H9 (cell line): ENCODE data around the gene BPIFB1. TPM values are rescaled to one million over a fixed set of nuclear protein-coding genes. Genes with fewer than 3 reads are reported as not detected.

ENCODE experiments used
- DNase-seq: peaks from one replicate; pipeline ENCODE4 v3.0.0-alpha.2; 2017
- H2AFZ ChIP-seq: one replicate; pipeline ENCODE4 v1.6.1; 2013; ENCODE audit warnings: mild to moderate bottlenecking, low read length, control low read depth, moderate library complexity
- H2AK5ac ChIP-seq: 2 replicates; pipeline ENCODE4 v1.6.1; 2013; ENCODE audit warnings: low read length, control low read depth, mixed read lengths; ENCODE audit not compliant: insufficient read length
- H2BK120ac ChIP-seq: one replicate; pipeline ENCODE4 v1.6.1; 2013; ENCODE audit warnings: low read depth, mild to moderate bottlenecking, low read length, control low read depth, inconsistent platforms; ENCODE audit not compliant: poor library complexity, severe bottlenecking
- H2BK12ac ChIP-seq: 2 replicates; pipeline ENCODE4 v1.6.1; 2013; ENCODE audit warnings: low read length, control low read depth, mixed read lengths, low read depth; ENCODE audit not compliant: insufficient read length
- H2BK15ac ChIP-seq: 2 replicates; pipeline ENCODE4 v1.6.1; 2013; ENCODE audit warnings: low read depth, low read length, control low read depth
- H2BK20ac ChIP-seq: one replicate; pipeline ENCODE4 v1.6.1; 2013; ENCODE audit warnings: low read depth, mild to moderate bottlenecking, low read length, control low read depth, inconsistent platforms; ENCODE audit not compliant: poor library complexity, severe bottlenecking
- H2BK5ac ChIP-seq: 2 replicates; pipeline ENCODE4 v1.6.1; 2013; ENCODE audit warnings: low read length, control low read depth, mixed read lengths; ENCODE audit not compliant: insufficient read length
- H3K14ac ChIP-seq: 2 replicates; pipeline ENCODE4 v1.6.1; 2013; ENCODE audit warnings: low read length, control low read depth; ENCODE audit not compliant: insufficient read depth
- H3K18ac ChIP-seq: 2 replicates; pipeline ENCODE4 v1.6.1; 2013; ENCODE audit warnings: low read depth, mild to moderate bottlenecking, mixed read lengths, low read length, control low read depth; ENCODE audit not compliant: insufficient read length
- H3K23ac ChIP-seq: 2 replicates; pipeline ENCODE4 v1.6.1; 2013; ENCODE audit warnings: low read length, control low read depth, mixed read lengths, low read depth; ENCODE audit not compliant: insufficient read length
- H3K23me2 ChIP-seq: 2 replicates; pipeline ENCODE4 v1.6.1; 2013; ENCODE audit warnings: low read depth, mild to moderate bottlenecking, mixed read lengths, low read length, control low read depth; ENCODE audit not compliant: insufficient read length, poor library complexity, severe bottlenecking
- H3K27ac ChIP-seq: 2 replicates; pipeline ENCODE4 v1.5.1; 2013; ENCODE audit warnings: low read length, control low read depth, mixed read lengths, low read depth; ENCODE audit not compliant: insufficient read length
- H3K27me3 ChIP-seq: 2 replicates; pipeline ENCODE4 v1.6.1; 2013; ENCODE audit warnings: low read length, control low read depth, inconsistent platforms; ENCODE audit not compliant: insufficient read depth
- H3K4ac ChIP-seq: 2 replicates; pipeline ENCODE4 v1.6.1; 2013; ENCODE audit warnings: low read depth, mild to moderate bottlenecking, control low read depth, inconsistent platforms, low read length, moderate library complexity
- H3K4me1 ChIP-seq: 2 replicates; pipeline ENCODE4 v1.6.1; 2013; ENCODE audit warnings: low read length, control low read depth, inconsistent platforms; ENCODE audit not compliant: insufficient read depth
- H3K4me2 ChIP-seq: 2 replicates; pipeline ENCODE4 v1.6.1; 2013; ENCODE audit warnings: low read length, control low read depth, mixed read lengths; ENCODE audit not compliant: insufficient read length, insufficient read depth
- H3K56ac ChIP-seq: 2 replicates; pipeline ENCODE4 v1.6.1; 2013; ENCODE audit warnings: low read depth, mild to moderate bottlenecking, mixed read lengths, low read length, control low read depth; ENCODE audit not compliant: insufficient read length
- H3K79me1 ChIP-seq: 2 replicates; pipeline ENCODE4 v1.6.1; 2013; ENCODE audit warnings: low read depth, mild to moderate bottlenecking, moderate library complexity, low read length, control low read depth, inconsistent platforms; ENCODE audit not compliant: insufficient read depth, poor library complexity, severe bottlenecking
- H3K79me2 ChIP-seq: 2 replicates; pipeline ENCODE4 v1.6.1; 2013; ENCODE audit warnings: low read length, control low read depth, inconsistent platforms; ENCODE audit not compliant: insufficient read depth
- H3K9ac ChIP-seq: 2 replicates; pipeline ENCODE4 v1.6.1; 2013; ENCODE audit warnings: low read length, control low read depth, mixed read lengths; ENCODE audit not compliant: insufficient read length; ENCODE audit errors: extremely low read depth
- H3K9me3 ChIP-seq: one replicate; pipeline ENCODE4 v1.6.1; 2013; ENCODE audit warnings: low read depth, low read length, inconsistent platforms; ENCODE audit not compliant: control insufficient read depth
- H3T11ph ChIP-seq: one replicate; pipeline ENCODE4 v1.6.1; 2013; ENCODE audit warnings: mild to moderate bottlenecking, low read length, control low read depth, inconsistent platforms
- H4K20me1 ChIP-seq: one replicate; pipeline ENCODE4 v1.6.1; 2013; ENCODE audit not compliant: control insufficient read depth, insufficient read length, insufficient read depth
- H4K5ac ChIP-seq: 2 replicates; pipeline ENCODE4 v1.6.1; 2013; ENCODE audit warnings: low read depth, mild to moderate bottlenecking, mixed read lengths, low read length, control low read depth; ENCODE audit not compliant: insufficient read length
- H4K8ac ChIP-seq: replicated peaks from 2 replicates; pipeline ENCODE4 v1.6.1; 2013; ENCODE audit warnings: low read length, control low read depth, mixed read lengths, low read depth; ENCODE audit not compliant: insufficient read length
- H4K91ac ChIP-seq: 2 replicates; pipeline ENCODE4 v1.6.1; 2013; ENCODE audit warnings: low read depth, mild to moderate bottlenecking, moderate library complexity, mixed read lengths, low read length, control low read depth; ENCODE audit not compliant: insufficient read length
- H3K27ac Mint-ChIP-seq, 3 experiments: 2 replicates in 2 of 3; 3 replicates in 1 of 3; pipeline ENCODE4 v1.8.0; 2020 to 2021; ENCODE audit warnings: mixed read lengths in 3 of 3, mild to moderate bottlenecking in 1 of 3, moderate library complexity in 1 of 3
- H3K27me3 Mint-ChIP-seq: 2 replicates; pipeline ENCODE4 v1.8.0; 2021; ENCODE audit warnings: low read depth, mild to moderate bottlenecking, moderate library complexity, mixed read lengths
- H3K36me3 Mint-ChIP-seq, 3 experiments: 2 replicates in 2 of 3; 3 replicates in 1 of 3; pipeline ENCODE4 v1.8.0; 2020 to 2021; ENCODE audit warnings: low read depth in 3 of 3, mixed read lengths in 3 of 3; ENCODE audit not compliant: insufficient read depth in 1 of 3
- H3K4me1 Mint-ChIP-seq, 2 experiments: 2 replicates each; pipeline ENCODE4 v1.8.0; 2020; ENCODE audit warnings: mixed read lengths in 2 of 2
- H3K4me3 Mint-ChIP-seq, 2 experiments: 2 replicates in 1 of 2; 3 replicates in 1 of 2; pipeline ENCODE4 v1.8.0; 2020 to 2021; ENCODE audit warnings: mild to moderate bottlenecking in 2 of 2, mixed read lengths in 2 of 2, moderate library complexity in 1 of 2
- H3K9me3 Mint-ChIP-seq, 2 experiments: 2 replicates in 1 of 2; 3 replicates in 1 of 2; pipeline ENCODE4 v1.8.0; 2020; ENCODE audit warnings: mild to moderate bottlenecking in 2 of 2, mixed read lengths in 2 of 2, moderate library complexity in 1 of 2
- CTCF ChIP-seq: fragments of 200-600 bp; sonication (generic); conservative IDR thresholded peaks from 3 replicates; pipeline ENCODE4 v1.8.0; 2021; ENCODE audit warnings: antibody characterized with exemption, mild to moderate bottlenecking
- WGBS: extraction: QIAGEN DNeasy Blood & Tissue Kit; methylation state at CpG from one replicate; pipeline ENCODE4 v1.1.7; 2013; ENCODE audit warnings: missing lambda C conversion rate, low lambda C conversion rate, mixed read lengths; ENCODE audit not compliant: insufficient read length; ENCODE audit errors: extremely low coverage; 5-methylcytosine and 5-hydroxymethylcytosine counted together
- total RNA-seq: library from RNA; stranded (reverse); gene quantifications from 2 replicates; pipeline ENCODE4 v1.2.1, GENCODE V29; 2021

BPIFB1 gene
- total RNA-seq, 1 experiment from 2014 or later = not detected

DNA sequence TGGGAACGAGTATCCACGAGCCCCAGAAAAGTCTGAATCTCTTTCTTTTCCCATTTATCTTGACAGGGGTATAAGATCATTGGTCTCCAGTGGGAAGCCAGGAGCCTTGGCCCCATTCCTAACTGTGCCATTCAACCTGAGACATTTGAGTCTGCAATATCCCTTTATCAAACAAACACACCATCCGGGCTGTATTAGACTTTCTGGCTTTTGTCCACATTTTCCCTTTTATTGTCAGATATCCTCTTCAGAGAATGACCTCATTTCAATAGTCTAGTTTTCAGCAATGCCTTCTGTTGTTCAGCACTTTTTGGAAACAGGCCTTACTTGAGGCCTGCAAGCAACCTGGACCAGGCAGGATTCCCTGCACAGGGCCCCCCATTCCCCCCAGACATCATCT lies 31.5 kb upstream of the BPIFB1 start:
- Mint-ChIP-seq H3K4me3 (no peak overlapping the region), H3K36me3 (no peaks in the 10 kb centered on the region), H3K27me3 (peaks cover 7% of the 10 kb centered on the region), H3K27ac (no peak overlapping the region), H3K4me1 (peaks cover 4% of the 10 kb centered on the region in 2 experiments; a peak in 3 of 4 replicates), H3K9me3 (no peaks in the 10 kb centered on the region; a peak in 1 of 5 replicates)
- H3K18ac ChIP-seq = no peak overlapping the region
- WGBS = no CpG with 5 or more reads among the region's 3 CpGs
- H3K4me1 ChIP-seq = no peaks in the 10 kb centered on the region
- no peak overlapping the region for H4K5ac ChIP-seq
- H2BK20ac ChIP-seq = no peak overlapping the region
- no peak overlapping the region for H3K4me2 ChIP-seq
- no peak overlapping the region for H2BK12ac ChIP-seq
- H3K9me3 ChIP-seq = no peaks in the 10 kb centered on the region
- no peak overlapping the region for H3K27ac ChIP-seq
- H4K20me1 ChIP-seq = no peaks in the 10 kb centered on the region
- no peaks in the 10 kb centered on the region for H3K27me3 ChIP-seq
- TF ChIP-seq CTCF = no peak
- H3K23me2 ChIP-seq = no peaks in the 10 kb centered on the region
- no peak overlapping the region for H2BK15ac ChIP-seq
- no peak overlapping the region for H3K23ac ChIP-seq
- no peak overlapping the region for H2BK120ac ChIP-seq
- H3K4ac ChIP-seq = no peak overlapping the region
- H2AK5ac ChIP-seq = no peak overlapping the region
- no peaks in the 10 kb centered on the region for H3K79me1 ChIP-seq
- no peak overlapping the region for H4K91ac ChIP-seq
- DNase-seq = no peak
- H3T11ph ChIP-seq = no peak overlapping the region
- no peak overlapping the region for H3K9ac ChIP-seq
- H2BK5ac ChIP-seq = no peak overlapping the region
- no peak overlapping the region for H3K56ac ChIP-seq
- H3K14ac ChIP-seq = no peak overlapping the region
- no peak overlapping the region for H4K8ac ChIP-seq
- H2AFZ ChIP-seq = no peak overlapping the region
- H3K79me2 ChIP-seq = no peaks in the 10 kb centered on the region
